SK-N-MC (cell line): ENCODE data around the gene CDC42EP1.

Source experiments
- DNase-seq: peaks from one replicate; pipeline ENCODE4 v3.0.0-alpha.2; 2011; ENCODE audit warnings: low read depth, low spot score
- H3K27ac ChIP-seq: fragments of 200-600 bp; sonication (generic); 2 replicates; pipeline ENCODE4 v1.5.1; 2016; ENCODE audit warnings: mixed run types
- H3K36me3 ChIP-seq: fragments of 200-600 bp; sonication (generic); 2 replicates; pipeline ENCODE4 v1.6.1; 2017; ENCODE audit warnings: antibody characterized with exemption, low read length, mixed read lengths; ENCODE audit not compliant: insufficient read depth
- H3K4me3 ChIP-seq: fragments of 200-600 bp; sonication (generic); 2 replicates; pipeline ENCODE4 v1.5.1; 2016
- H3K9ac ChIP-seq: fragments of 200-600 bp; sonication (generic); 2 replicates; pipeline ENCODE4 v1.8.0; 2017; ENCODE audit warnings: mixed run types, mixed read lengths; ENCODE audit not compliant: insufficient read length
- H3K9me3 ChIP-seq: fragments of 200-600 bp; sonication (generic); 2 replicates; pipeline ENCODE4 v1.6.1; 2017; ENCODE audit warnings: low read depth, mild to moderate bottlenecking, antibody characterized with exemption, low read length, moderate library complexity, mixed read lengths
- EZH2 ChIP-seq: fragments of 200-600 bp; sonication (generic); IDR thresholded peaks from one replicate; pipeline ENCODE4 v1.6.1; 2017; ENCODE audit warnings: antibody characterized with exemption
- FOXP2 ChIP-seq: optimal IDR thresholded peaks from 2 replicates; pipeline ENCODE3; 2011; ENCODE audit warnings: mild to moderate bottlenecking, moderate library complexity; ENCODE audit not compliant: insufficient read depth; ENCODE audit errors: extremely low read length, control extremely low read depth
- POLR2AphosphoS5 ChIP-seq: IDR thresholded peaks from 2 replicates; pipeline ENCODE4 v1.6.1; 2012; ENCODE audit warnings: mild to moderate bottlenecking, low read depth, low read length, borderline replicate concordance

Gene CDC42EP1

DNA sequence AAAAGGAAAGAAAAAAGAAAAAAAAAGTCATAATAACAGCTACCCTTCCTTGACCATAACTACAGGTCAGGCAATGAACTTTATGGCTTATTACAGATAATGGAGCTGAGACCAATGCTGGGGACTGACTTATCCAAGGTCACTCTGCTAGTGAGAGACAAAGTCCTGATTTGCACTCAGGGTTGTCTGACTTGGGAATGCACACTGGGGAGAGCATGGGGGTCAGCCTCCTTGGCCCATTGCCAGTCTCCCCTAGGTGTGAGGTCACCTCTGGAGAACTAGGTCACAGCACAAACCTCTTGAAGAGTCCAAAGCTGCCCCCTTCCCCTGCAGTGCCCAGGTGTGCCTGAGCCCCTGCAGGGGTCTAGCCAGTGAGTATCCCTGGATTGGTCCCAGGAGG is 5.3 kb upstream of the CDC42EP1 start:
- no peak for DNase-seq
- TF ChIP-seq EZH2 (no peak), FOXP2 (no peak), POLR2AphosphoS5 (no peak)

GRCh38 chr22:37556710-37557109 is 3.6 kb upstream of the CDC42EP1 start:
- DNase-seq = no peak
- Histone ChIP-seq H3K27ac (no peak overlapping the region), H3K9ac (no peak overlapping the region), H3K4me3 (no peak overlapping the region), H3K36me3 (no peaks in the 10 kb centered on the region), H3K9me3 (no peaks in the 10 kb centered on the region)
- TF ChIP-seq FOXP2 (no peak), POLR2AphosphoS5 (no peak), EZH2 (no peak)

More for the DNA sequence above, 5.3 kb upstream of the CDC42EP1 start:
- H3K36me3 ChIP-seq = no peaks in the 10 kb centered on the region
- no peaks in the 10 kb centered on the region for H3K9me3 ChIP-seq
- H3K9ac ChIP-seq = no peak overlapping the region
- H3K27ac ChIP-seq = no peak overlapping the region
- H3K4me3 ChIP-seq = no peak overlapping the region

DNA sequence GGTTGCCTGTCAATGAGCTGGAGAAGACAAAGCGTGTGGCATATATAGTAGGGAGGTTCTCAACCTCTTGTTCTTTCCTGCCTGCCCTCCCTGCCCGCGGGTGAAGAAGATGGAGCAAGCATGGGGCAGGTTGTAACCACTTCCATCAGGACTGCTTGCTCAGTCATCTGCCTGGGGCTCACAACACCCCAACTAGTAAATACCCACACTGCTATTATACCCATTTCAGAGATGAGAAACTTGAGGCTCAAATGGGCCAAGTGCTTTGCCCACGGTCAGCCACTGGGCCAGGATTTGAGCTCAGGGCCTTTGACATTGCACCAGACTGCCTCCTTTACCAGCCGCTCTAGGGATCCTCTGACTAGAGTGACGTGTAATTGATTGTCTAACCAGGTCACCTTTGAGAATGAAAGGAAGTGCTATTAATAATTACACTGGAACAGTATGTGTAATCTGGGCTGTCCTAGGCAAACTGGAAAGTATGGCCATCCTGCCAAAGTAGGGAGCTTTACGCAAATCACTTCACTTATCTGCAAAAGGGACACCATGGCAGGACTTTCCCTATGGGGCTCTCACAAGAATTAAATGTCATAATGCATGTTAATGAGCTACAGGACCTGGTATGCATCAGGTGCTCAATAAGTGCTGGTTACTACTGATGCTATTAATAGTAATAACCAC is 2.8 kb upstream of the CDC42EP1 start:
- no peak overlapping the region for H3K27ac ChIP-seq
- H3K9me3 ChIP-seq = no peaks in the 10 kb centered on the region
- no peak for DNase-seq
- no peak overlapping the region for H3K9ac ChIP-seq
- no peak overlapping the region for H3K4me3 ChIP-seq
- TF ChIP-seq POLR2AphosphoS5 (no peak), FOXP2 (no peak), EZH2 (no peak)
- no peaks in the 10 kb centered on the region for H3K36me3 ChIP-seq

DNA sequence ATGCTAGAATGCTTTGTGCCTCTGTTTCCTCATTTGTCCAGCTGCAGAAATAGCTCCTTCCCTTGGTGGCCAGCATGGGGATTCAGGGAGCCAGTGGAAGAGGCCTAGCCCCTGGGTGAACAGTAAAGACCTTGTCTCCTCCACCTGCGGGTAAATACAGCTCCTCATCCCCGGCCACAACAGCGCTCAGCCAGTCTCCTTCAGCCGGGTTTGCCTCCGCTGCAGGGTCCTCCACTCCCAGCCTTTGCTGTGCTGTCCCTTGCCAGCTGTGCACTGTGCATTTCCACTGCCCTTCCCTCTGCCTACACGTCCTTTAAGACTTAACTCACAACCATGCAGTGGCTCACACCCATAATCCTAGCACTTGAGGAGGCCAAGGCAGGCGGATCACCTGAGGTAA is 1.5 kb upstream of the CDC42EP1 start:
- no peaks in the 10 kb centered on the region for H3K9me3 ChIP-seq
- H3K9ac ChIP-seq = no peak overlapping the region
- H3K4me3 ChIP-seq = no peak overlapping the region
- no peak for DNase-seq
- no peaks in the 10 kb centered on the region for H3K36me3 ChIP-seq
- no peak overlapping the region for H3K27ac ChIP-seq
- TF ChIP-seq FOXP2 (no peak), EZH2 (no peak), POLR2AphosphoS5 (no peak)

- no peak overlapping the region for H3K9ac ChIP-seq
These were observed 769 bp upstream of the CDC42EP1 start for GRCh38 chr22:37559521-37559900.

DNA sequence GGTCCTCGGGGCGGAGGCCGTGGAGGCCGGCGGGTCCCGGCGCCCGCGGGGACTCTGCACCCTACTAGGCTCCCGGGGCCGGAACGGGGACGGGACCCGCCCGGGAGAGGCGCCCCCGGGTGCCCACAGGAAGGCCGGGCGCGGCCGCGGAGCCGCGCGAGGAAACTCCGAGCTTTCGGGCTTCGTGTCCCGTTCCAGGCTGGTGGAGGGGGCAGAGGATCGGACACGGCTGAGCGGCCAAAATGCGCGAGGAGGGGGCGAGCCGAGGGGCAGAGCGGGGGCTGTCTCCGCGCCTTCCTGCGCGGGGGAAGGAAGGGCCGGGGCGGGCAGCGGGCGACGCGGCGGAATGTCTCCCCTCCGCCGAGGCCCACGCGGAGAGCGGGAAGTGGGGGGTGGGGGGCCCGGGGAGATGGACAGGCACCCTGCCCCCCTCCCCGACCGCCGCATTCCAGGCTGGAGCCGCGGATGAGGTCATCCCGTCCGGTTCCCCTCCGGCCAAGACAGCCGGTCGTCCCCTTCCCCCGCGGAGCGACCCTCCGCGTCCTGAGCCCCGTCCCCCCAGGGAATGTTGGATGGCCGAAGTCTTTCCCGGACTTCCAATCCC is 430 bp downstream of the CDC42EP1 start:
- Histone ChIP-seq H3K36me3 (no peaks in the 10 kb centered on the region), H3K4me3 (peak overlapping the region; percentile 75), H3K9me3 (no peaks in the 10 kb centered on the region), H3K9ac (peak overlapping the region; percentile 15), H3K27ac (no peak overlapping the region)
- DNase-seq = no peak
- TF ChIP-seq FOXP2 (no peak), EZH2 (peak; percentile 46)

More at GRCh38 chr22:37559521-37559900, 769 bp upstream of the CDC42EP1 start:
- H3K36me3 ChIP-seq = no peaks in the 10 kb centered on the region
- TF ChIP-seq FOXP2 (no peak), EZH2 (no peak), POLR2AphosphoS5 (no peak)
- DNase-seq = no peak
- H3K9me3 ChIP-seq = no peaks in the 10 kb centered on the region
- no peak overlapping the region for H3K27ac ChIP-seq
- no peak overlapping the region for H3K4me3 ChIP-seq

GRCh38 chr22:37561212-37562048 is 1.1 kb downstream of the CDC42EP1 start:
- no peaks in the 10 kb centered on the region for H3K36me3 ChIP-seq
- TF ChIP-seq POLR2AphosphoS5 (no peak), FOXP2 (no peak), EZH2 (no peak)
- H3K9me3 ChIP-seq = no peaks in the 10 kb centered on the region
- DNase-seq = peak; percentile 6
- H3K9ac ChIP-seq = peak overlapping the region; percentile 15
- H3K27ac ChIP-seq = no peak overlapping the region
- peak overlapping the region; percentile 75 for H3K4me3 ChIP-seq

- Histone ChIP-seq H3K4me3 (peak overlapping the region; percentile 75), H3K27ac (no peak overlapping the region), H3K36me3 (no peaks in the 10 kb centered on the region), H3K9ac (no peak overlapping the region), H3K9me3 (no peaks in the 10 kb centered on the region)
- no peak for DNase-seq
- no peak for TF ChIP-seq POLR2AphosphoS5
- TF ChIP-seq FOXP2 = no peak
- no peak for TF ChIP-seq EZH2
These were observed 2.0 kb downstream of the CDC42EP1 start for GRCh38 chr22:37562049-37562875.
